Sciatic nerve (tissue), 2 donors: Measurements from ENCODE around the gene TMEM256. TPM values are rescaled to one million over a fixed set of nuclear protein-coding genes. Genes with fewer than 3 reads are reported as not detected.
A peak's percentile ranks its signal among the peaks of the same experiment; 100 is the strongest.

Source experiments
- ATAC-seq: fragments of 200-7000 bp; cut with Tn5 transposase; one replicate; pipeline ENCODE4 v1.9.1; 2020; ENCODE audit warnings: mild to moderate bottlenecking, moderate library complexity
- DNase-seq: peaks from one replicate; pipeline ENCODE4 v3.0.0-alpha.2; 2020; ENCODE audit warnings: low spot score
- intact Hi-C: fragments of 100-400 bp; cut with DNase I; formaldehyde crosslinking; loops from one replicate; pipeline ENCODE4 v1.14.2; 2022
- total RNA-seq: library from RNA; stranded (reverse); fragmentation: NEBNext Ultra II Directional; extraction: Animal tissue kit (Norgen Biotek cat#: 25700); gene quantifications from one replicate; pipeline ENCODE4 v1.2.1, GENCODE V29; 2021
- donor health status: DM: no; HTN: no; CAD: no.
- donor health status: DM: no; HTN: no; CAD: no.

Gene TMEM256
- total RNA-seq, 1 donor from 2014 or later = 75.0 TPM

DNA sequence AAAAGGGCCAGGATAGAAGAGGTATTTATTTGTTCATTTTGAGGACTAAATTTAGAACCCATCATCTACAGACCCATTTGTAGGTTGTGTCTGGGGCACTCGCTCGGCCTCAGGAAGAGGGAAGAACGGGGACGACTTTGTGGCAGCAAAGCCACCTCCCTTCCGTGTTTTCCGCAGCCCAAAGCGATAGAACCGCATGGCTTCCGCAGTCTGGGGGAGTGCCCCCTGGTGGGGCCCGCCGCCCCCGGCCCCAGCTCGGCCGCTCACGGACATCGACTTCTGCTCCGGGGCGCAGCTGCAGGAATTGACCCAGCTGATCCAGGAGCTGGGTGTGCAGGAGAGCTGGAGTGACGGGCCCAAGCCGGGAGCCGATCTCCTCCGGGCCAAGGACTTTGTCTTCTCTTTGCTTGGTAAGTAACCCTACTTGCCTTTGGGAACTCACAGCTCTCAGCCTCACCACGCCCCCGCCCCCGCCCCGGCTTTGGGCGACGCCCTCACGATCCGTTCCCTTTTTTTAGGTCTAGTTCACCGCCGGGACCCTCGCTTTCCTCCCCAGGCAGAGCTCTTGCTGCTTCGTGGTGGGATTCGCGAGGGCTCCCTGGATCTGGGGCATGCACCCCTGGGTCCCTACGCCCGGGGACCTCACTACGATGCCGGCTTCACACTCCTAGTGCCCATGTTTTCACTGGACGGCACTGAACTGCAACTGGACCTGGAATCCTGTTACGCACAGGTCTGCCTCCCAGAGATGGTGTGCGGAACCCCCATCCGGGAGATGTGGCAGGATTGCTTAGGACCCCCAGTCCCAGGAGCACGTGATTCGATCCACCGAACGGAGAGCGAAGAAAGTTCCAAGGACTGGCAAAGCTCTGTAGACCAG lies 32.0 kb upstream of the TMEM256 start:
- ATAC-seq = peak; percentile 15
- no peak for DNase-seq
- intact Hi-C loops = no loop called here

DNA sequence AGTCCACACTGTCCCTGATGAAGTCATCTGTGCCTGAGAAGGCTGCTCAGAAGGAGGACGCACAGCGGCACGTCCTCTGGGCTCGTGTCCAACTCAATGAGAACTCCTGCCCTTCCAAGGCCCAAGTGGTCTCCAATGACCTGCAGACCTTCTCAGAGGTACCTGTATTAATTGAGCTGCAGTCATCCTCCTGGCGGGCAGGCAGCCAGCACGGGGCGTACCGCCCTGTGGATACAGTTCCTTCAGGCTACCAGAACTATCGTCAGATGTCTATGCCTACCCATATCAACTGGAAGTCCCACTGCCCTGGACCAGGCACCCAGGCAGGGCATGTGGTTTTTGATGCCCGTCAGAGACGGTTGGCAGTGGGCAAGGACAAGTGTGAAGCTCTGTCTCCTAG lies 28.4 kb upstream of the TMEM256 start:
- DNase-seq = no peak
- no peak for ATAC-seq
- intact Hi-C loops = no loop called here

DNA sequence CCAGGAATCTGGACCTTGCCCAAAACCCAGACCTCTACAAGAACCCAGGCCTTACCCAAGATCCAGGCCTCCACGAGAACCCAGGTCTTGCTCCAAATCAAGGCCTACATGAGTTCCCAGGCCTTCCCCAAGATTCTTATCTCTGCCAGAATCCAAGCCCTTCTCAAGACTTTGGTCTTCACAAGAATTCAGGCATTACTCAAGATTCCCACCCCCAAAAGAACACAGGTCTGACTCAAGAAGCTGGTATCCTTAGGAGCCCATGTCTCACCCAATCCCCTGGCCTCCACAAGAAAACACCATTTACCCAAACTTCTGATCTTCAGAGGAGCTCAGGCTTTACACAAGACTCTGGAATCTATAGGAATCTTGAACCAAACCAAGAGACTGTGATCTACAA lies 27.3 kb upstream of the TMEM256 start:
- intact Hi-C loops = no loop called here
- no peak for ATAC-seq
- DNase-seq = no peak

DNA sequence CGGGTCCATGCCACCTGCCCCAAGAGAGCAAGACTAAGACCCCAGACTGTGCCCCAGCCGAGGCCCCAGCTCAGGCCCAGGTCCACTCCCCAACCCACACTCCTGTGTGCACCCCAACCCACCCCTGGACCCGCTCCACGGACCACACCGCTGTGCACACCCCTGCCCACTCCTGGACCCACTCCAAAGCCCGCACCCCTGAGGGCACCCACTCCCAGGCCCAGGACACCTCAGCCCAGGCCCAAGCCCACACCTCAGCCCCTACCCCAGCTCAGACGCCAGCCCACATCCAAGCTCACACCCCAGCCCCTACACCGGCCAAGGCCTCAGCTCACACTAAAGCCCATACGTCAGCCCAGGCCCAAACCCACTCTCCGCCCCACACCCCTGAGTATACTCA lies 25.8 kb upstream of the TMEM256 start:
- ATAC-seq (no peak), DNase-seq (no peak)
- intact Hi-C loops = no loop called here

DNA sequence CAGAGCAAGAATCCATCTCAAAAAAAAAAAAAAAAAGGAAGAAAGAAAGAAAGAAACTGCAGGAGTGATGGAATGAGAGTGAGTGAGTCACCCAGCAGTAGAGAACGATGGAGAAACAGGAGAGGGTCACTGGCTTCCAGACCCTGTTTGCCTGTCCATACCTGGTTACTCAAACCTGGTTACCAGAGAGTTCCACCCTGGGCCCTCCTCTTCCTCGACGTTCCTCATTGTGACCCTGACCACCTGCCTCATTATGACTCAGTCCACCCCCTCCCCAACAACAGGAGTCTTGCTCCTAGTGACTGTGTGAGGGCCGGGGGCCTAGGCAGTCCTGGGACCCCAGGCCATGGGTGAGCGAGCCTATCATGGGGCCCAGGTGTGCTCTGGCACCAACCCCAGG lies 24.7 kb upstream of the TMEM256 start, which contains the start of gene SPEM3:
Gene SPEM3, plus strand, starts transcription at position 301 of the 400 bp plus-strand sequence. Its CDS starts 46 bp downstream, at position 347.
- DNase-seq (no peak), ATAC-seq (no peak)
- intact Hi-C loops = no loop called here

DNA sequence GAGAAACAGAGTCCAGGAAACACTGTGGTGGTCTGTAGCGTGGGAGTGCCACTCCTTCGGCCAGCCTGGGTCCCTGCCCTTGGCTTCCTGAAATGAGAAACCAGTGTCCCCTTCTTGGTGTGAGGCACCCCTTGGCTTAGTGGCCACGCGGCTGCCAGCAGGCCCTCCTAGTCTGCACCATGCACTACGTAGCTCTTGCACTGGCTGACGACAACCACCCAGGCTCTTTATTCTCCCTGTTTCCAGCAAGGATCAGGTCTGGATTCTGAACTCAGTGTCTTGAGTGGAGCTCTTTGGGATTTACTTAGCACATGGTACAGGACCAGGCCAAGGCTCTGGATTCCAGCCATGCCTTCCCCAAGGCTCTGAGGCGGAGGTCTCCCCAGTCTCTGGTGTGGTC lies 23.7 kb upstream of the TMEM256 start:
- DNase-seq (no peak), ATAC-seq (no peak)
- intact Hi-C loops = no loop called here

DNA sequence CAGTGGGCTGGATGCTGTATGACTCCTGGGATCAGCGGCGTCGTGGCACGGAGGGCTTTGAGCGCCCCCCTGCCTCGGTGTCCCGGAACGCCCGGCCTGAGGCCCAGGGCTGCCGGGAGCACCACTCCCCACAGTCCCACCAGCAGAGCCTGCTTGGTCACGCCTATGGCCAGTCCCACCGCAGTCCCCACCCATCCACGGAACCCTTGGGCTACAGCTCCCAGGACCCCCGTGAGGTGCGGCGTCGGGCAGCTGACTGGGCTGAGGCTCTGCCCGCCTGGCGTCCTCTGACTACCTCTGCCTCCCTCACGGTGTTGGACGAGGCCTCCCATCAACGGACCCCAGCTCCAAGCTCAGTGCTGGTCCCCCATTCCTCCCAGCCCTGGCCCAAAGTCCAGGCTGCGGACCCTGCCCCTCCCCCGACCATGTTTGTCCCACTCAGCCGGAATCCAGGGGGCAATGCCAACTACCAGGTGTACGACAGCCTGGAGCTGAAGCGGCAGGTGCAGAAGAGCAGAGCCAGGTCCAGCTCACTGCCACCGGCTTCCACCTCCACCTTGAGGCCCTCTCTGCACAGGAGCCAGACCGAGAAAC lies 23.1 kb upstream of the TMEM256 start:
- DNase-seq (no peak), ATAC-seq (no peak)
- intact Hi-C loops = no loop called here

DNA sequence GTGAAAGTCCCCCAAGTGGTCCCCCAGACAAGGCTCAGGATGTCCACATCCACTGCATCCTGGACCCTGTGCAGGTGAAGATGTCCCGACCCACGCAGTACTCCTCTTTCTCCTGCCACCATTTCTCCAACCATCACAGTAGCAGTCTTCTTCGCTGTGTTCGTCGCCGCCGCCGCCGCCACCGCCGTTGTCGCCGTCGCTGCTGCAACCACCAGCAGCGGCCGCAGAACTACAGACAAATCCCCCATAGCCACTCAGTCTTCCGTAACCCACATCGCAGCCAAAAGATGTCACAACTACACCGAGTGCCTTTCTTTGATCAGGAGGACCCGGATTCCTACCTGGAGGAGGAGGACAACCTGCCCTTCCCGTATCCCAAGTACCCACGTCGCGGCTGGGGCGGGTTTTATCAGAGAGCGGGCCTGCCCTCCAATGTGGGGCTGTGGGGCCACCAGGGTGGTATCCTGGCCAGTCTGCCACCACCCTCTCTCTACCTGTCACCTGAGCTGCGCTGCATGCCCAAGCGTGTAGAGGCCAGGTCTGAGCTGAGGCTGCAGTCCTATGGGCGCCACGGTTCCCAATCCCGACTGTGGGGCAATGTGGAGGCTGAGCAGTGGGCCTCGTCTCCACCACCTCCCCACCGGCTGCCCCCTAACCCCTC lies 22.4 kb upstream of the TMEM256 start:
- ATAC-seq = no peak
- intact Hi-C loops = no loop called here
- no peak for DNase-seq

DNA sequence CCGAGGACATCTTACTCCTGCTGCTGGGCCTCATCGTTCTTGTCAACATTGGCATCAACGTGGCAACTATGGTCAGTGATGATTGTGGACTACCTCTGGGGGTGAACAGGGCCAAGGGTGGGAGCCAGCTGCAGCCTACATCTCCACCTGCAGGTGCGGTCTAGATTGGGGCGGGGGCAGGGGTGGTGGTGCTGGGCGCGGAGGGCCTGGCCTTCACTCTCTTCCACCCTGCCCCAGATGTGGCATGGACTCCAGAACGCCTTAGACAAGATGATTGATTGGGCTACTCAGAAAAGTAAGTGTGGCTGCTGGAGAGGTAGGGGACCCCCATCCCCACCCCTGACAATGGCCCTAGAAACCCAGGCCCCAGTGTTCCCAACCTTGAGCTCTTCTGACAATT lies 21.9 kb upstream of the TMEM256 start:
- ATAC-seq = no peak
- intact Hi-C loops = no loop called here

DNA sequence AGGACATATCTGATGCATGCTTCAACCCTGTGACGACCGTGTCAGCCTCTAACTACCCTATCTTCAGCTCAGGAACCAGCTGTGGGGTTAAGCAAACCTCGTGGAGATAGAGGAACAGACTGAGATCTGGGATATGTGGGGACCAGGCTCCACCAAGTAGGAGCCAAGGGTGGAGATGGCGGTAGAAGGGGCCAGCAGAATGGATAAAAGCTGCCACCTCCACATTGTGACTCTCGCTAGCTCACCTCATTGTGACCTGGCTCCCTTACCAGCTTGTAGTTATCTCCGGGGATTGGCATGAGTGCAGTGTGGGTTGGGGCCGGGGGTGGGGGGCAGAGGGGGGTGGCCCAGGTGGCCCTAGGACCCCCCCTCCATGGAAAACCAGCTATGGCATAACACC lies 21.4 kb upstream of the TMEM256 start, which contains the start of gene SPEM2:
Gene SPEM2, plus strand, starts transcription at position 301 of the 400 bp plus-strand sequence. Its CDS starts 73 bp downstream, at position 374.
- no peak for ATAC-seq
- intact Hi-C loops = no loop called here
- no peak for DNase-seq

More for the DNA sequence above, 21.9 kb upstream of the TMEM256 start:
- no peak for DNase-seq

DNA sequence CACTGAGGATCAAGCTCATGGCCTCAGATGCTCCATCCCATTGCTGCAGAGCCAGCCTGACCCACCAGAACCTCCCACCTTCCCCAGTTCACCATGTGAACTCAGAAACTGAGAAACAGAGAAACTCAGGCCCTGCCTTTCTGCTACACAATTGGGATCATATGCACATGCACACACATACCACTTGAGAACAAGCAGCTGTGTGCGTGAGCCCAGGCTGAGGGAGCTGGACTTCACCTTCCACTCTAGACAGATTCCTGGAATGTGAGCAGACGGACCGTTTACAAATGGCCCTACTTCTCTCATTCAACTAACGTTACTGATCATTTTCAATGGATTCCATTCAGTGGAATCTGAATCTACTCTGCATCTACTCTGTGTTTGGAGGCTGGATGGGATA lies 19.8 kb upstream of the TMEM256 start:
- ATAC-seq = no peak
- intact Hi-C loops = no loop called here
- no peak for DNase-seq

DNA sequence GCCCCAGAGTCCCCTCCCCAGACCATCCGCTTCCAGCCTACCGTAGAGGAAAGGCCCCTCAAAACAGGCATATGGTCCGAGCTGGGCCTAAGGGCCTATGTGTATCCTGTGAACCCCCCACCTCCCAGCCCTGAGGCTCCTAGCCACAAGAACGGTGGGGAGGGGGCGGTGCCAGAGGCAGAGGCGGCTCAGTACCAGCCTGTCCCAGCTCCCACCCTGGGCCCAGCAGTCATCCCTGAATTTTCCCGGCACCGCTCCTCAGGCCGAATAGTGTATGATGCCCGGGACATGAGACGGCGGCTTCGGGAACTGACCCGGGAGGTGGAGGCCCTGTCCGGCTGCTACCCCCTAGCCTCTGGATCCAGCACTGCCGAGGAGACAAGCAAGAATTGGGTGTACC lies 17.3 kb upstream of the TMEM256 start:
- DNase-seq = no peak
- ATAC-seq = no peak
- intact Hi-C loops = no loop called here

DNA sequence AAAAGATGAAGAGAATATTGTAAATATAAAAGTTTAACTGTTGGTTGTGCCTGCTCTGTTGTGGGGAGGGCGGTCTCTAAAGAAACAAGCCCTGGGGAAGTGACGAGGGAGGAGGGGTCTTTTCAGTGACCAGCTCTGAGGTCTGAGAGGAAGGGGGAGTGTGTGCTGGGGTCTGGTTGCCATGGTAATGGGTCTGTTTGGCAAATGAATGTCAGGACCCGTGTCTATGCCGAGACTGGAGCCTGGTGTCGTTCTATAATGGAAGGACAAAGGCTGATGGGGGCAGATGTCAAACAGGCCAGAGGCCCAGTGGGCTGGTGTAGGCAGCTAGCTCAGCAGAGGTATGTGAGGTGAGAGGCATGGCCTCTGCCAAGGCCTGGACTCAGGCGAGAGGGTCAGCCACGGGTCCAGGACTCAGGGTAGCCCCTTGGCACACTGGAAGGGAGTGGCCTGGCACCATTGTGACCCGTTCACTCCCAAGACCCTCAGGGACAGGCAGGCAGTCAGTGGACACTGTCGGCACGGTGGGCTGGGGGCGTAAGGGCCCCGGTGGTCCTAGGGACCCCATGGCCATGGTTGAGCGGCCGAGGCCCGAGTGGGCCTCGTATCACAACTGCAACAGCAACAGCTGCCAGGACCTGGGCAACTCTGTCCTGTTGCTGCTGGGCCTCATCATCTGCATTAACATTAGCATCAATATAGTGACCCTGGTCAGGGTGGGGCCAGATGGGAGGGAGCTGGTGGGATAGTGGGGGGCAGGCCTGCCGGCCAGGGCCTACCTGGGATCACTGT lies 16.1 kb upstream of the TMEM256 start, which contains the start of gene SPEM1:
Gene SPEM1, plus strand, starts transcription at position 506 of the 792 bp plus-strand sequence. Its CDS starts 61 bp downstream, at position 567.
- DNase-seq = no peak
- ATAC-seq = no peak
- intact Hi-C loops = no loop called here

DNA sequence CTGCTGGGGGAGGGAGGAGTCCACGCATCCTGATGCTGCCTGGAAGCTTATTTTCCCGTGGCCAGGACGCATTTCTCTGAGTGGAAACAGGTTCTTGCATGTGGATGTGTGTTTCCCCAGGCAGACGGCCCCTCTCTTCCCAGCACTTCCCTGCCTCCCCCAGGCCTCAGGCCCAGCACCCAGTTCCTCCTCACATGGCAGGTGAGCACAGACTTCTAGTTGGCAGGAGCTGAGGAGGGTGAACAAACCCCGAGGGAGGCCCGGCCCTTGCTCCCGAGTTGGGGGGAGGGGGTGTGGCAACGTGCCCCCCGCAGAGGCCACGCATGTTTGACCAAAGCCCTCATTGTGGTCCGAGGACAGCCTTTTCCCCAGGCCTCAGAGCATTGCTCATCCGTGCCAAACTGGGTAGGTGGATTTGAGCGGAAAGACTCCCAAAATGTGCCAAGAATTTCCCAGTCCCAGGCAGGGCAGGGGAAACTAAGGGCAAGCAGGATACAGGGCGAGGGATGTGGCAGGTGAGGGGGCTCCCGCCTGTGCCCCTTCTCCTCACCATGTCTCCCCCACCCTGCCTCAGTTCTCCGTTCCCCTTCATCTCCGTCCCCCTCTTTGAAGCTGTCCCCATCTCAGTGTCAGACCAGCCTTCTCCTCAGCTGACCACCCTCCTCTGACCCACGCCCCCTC lies 14.7 kb upstream of the TMEM256 start:
- intact Hi-C loops = no loop called here
- DNase-seq (no peak), ATAC-seq (no peak)

DNA sequence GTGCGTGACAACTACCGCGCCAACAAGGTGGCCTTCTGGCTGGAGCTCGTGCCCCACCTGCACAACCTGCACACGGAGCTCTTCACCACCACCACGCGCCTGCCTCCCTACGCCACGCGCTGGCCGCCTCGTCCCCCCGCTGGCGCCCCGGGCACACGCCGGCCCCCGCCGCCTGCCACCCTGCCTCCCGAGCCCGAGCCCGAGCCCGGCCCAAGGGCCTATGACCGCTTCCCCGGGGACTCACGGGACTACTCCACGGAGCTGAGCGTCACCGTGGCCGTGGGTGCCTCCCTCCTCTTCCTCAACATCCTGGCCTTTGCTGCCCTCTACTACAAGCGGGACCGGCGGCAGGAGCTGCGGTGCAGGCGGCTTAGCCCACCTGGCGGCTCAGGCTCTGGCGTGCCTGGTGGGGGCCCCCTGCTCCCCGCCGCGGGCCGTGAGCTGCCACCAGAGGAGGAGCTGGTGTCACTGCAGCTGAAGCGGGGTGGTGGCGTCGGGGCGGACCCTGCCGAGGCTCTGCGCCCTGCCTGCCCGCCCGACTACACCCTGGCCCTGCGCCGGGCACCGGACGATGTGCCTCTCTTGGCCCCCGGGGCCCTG lies 13.3 kb upstream of the TMEM256 start:
- intact Hi-C loops = no loop called here
- DNase-seq = no peak

DNA sequence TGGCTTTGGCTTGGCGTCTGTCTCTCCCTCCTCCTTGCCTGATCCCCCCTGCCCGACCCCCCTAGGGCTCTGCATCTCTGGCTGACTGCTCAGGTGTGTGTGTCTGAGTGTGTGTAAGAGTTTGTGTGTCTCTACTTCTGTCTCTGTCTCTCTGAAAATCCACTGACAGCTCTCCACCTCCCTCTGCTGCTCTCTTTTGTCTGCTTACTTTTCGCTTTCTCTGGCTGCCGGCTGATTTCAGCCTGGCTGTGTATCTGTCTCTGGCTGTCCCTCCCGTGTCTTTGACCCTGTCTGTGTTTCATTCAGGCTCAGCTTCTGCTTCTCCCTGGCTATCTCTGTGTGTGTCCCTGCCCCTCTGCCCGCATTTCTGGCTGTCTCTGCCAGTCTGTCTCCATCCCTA lies 12.4 kb upstream of the TMEM256 start:
- intact Hi-C loops = no loop called here
- ATAC-seq = no peak
- DNase-seq = no peak

More for the DNA sequence above, 13.3 kb upstream of the TMEM256 start:
- ATAC-seq = no peak

DNA sequence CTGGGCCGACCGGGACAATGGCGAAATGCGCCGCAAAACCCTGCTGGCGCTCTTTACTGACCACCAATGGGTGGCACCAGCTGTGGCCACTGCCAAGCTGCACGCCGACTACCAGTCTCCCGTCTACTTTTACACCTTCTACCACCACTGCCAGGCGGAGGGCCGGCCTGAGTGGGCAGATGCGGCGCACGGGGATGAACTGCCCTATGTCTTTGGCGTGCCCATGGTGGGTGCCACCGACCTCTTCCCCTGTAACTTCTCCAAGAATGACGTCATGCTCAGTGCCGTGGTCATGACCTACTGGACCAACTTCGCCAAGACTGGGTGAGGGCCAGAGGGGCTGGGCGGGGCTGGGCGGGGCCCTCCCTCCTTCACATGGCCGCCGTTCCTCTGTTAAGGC lies 11.9 kb upstream of the TMEM256 start:
- no peak for ATAC-seq
- no peak for DNase-seq
- intact Hi-C loops = no loop called here

DNA sequence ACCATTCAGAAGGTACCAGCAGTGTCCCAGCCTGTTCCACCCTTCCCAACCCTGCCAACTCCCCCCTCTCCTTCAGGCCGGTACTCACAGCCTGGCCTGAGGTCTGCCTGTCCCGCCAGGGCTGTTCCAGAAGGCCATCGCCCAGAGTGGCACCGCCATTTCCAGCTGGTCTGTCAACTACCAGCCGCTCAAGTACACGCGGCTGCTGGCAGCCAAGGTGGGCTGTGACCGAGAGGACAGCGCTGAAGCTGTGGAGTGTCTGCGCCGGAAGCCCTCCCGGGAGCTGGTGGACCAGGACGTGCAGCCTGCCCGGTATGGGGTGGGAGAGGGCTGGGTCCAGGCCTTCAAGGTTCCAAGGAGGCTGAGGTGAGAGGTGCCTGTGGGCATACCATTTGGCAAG lies 10.9 kb upstream of the TMEM256 start:
- DNase-seq = no peak
- ATAC-seq = no peak
- intact Hi-C loops = no loop called here
